Transverse colon (tissue), 4 donors: ENCODE data around the gene POM121C.
"Not testable (repeated sequence)": the region's sequence is repeated elsewhere in the genome, so short reads cannot be mapped to it uniquely, and the experiment has no call there.

ENCODE experiments used
- POLR2A ChIP-seq: fragments of 450-650 bp; IDR thresholded peaks from one replicate; pipeline ENCODE4 v1.6.1; 2016; ENCODE audit warnings: antibody characterized with exemption, mild to moderate bottlenecking, moderate library complexity
- POLR2AphosphoS5 ChIP-seq, 3 donors: sonication (generic); formaldehyde crosslinking; IDR thresholded peaks; one replicate each; pipeline ENCODE4 v1.6.1; 2016; ENCODE audit warnings: antibody characterized with exemption in 3 of 3
- TF ChIP-seq, protein P1 (sequence below), 5 experiments: fragments of 200-600 bp in 3 of 5; fragments of 450-650 bp in 2 of 5; sonication (generic) in 3 of 5; IDR thresholded peaks; 1 replicate in 2 of 5; 2 replicates in 3 of 5; pipeline ENCODE4 v1.5.1; 2016 to 2017; ENCODE audit warnings: antibody characterized with exemption in 5 of 5, inconsistent platforms in 3 of 5, mild to moderate bottlenecking in 2 of 5, moderate library complexity in 1 of 5

GRCh38 chr7:75397865-75398264, 88.2 kb downstream of the POM121C start:
- not testable (repeated sequence) for TF ChIP-seq POLR2A; POLR2AphosphoS5 (IDR thresholded peaks at IDR 0.05)
- TF ChIP-seq, protein P1, sequence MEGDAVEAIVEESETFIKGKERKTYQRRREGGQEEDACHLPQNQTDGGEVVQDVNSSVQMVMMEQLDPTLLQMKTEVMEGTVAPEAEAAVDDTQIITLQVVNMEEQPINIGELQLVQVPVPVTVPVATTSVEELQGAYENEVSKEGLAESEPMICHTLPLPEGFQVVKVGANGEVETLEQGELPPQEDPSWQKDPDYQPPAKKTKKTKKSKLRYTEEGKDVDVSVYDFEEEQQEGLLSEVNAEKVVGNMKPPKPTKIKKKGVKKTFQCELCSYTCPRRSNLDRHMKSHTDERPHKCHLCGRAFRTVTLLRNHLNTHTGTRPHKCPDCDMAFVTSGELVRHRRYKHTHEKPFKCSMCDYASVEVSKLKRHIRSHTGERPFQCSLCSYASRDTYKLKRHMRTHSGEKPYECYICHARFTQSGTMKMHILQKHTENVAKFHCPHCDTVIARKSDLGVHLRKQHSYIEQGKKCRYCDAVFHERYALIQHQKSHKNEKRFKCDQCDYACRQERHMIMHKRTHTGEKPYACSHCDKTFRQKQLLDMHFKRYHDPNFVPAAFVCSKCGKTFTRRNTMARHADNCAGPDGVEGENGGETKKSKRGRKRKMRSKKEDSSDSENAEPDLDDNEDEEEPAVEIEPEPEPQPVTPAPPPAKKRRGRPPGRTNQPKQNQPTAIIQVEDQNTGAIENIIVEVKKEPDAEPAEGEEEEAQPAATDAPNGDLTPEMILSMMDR (IDR thresholded peaks at IDR 0.05) = not testable (repeated sequence)
